T47D (cell line): ENCODE measurements around the gene SRGAP3.

ENCODE experiments used
- DNase-seq, 2 experiments: peaks; one replicate each; pipeline versions ENCODE4 v3.0.0 to v3.0.0-alpha.2; 2011 to 2012; ENCODE audit warnings: low read depth in 1 of 2, low spot score in 1 of 2
- JUND ChIP-seq: IDR thresholded peaks from 2 replicates; pipeline ENCODE4 v1.6.1; 2012; ENCODE audit warnings: low read depth
- in situ Hi-C: cut with HindIII; loops from 2 replicates; pipeline ENCODE4 v1.10.0; 2016; ENCODE audit warnings: low sequenced_read_pairs, low pct_unique_long_range_greater_than_20kb

The SRGAP3 gene

DNA sequence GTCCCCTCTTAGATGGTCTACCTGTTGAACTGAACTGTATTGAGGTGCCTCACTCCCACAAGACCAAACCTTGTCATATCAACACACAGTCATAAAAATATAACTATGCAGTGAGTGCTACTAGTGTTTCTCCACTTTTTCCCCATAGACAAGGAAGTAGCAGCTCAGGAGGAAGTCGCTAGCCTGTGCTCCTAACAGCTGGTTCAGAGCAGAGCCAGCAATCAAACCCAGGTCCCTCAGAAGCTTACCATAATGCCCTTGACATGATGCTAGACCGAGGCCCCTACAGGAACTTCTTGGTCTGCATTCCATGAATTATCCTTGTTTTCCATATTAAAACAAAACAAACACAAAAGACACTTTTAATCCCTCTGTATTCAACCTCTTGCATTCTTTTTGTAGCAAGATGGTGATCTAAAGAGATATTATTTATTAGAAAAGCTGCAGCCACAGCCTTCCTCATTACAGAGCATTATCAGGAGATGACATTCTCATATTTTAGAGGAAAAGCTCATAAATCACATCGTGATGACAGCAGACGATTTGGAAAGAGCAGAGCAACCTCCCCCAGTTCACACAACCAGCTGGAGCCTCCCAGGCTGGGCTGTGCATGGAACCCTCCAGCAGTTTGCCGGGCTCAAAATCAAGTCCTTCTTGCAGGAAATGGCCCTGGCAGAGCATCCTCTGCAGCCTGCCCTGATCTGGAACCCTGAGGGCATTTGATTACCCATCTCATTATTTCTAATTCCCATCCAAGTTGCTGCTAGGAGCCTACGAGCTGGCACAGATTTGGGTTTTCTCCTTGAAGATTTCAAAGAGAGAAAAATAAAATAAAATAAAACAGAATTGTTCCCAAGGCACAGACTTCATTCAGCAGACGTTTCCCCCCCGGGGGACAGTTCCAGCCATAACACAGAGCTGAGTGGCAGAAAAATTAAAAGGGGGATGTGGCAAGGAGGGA, 118.8 kb downstream of the SRGAP3 start:
- TF ChIP-seq JUND: peak; percentile 46
- DNase-seq: peak; percentile 46 to 85
- in situ Hi-C loops: no loop called here

DNA sequence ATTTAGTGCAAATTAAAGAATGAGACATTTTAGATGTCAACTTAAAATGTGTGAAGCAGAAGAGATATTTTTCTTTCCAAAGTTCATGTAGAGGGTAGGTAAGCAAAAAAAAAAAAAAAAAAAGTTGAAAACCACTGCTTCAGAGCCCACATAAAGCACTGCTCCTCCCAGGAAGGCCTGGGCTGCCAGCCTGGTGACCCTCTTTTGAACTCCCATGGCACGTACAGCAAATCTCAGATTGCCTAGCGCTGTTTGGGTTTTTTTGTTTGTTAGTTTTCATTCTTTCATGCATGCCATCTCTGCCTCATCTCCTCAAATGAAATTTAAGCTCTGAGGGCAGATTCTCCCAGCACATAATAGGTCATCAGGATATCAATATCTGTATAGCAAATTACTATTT, 120.1 kb downstream of the SRGAP3 start:
- in situ Hi-C loops: no loop called here
- DNase-seq: peak in 1 of 2 experiments; percentile 22
- TF ChIP-seq JUND: no peak

- no peak for DNase-seq
- in situ Hi-C loops: no loop called here
- TF ChIP-seq JUND: no peak
These were observed 124.0 kb downstream of the SRGAP3 start for GRCh38 chr3:9125278-9125951.

GRCh38 chr3:9124730-9125129, 124.7 kb downstream of the SRGAP3 start:
- DNase-seq: no peak

DNA sequence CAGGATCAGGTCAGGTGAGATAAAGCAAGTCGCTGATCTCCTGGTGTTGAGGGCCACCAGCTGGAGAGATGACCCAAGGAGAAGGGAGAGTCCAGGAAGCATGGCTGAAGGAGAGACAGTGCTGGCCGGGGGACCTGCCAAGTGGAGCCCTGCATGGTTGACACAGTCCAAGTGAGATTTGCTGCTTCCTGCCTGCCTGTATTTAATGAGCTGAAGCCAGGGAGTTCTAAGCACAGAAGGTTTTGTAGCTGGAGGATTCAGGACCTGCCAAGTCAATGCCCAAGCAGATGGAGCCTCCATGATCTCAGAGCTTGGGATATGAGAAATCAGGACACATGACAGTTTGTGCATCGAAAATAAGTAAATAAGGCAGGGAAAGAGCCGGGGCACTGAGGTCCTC, 125.6 kb downstream of the SRGAP3 start:
- in situ Hi-C loops: no loop called here
- DNase-seq: no peak
- no peak for TF ChIP-seq JUND

More at GRCh38 chr3:9124730-9125129, 124.7 kb downstream of the SRGAP3 start:
- no peak for TF ChIP-seq JUND
- in situ Hi-C loops: no loop called here

DNA sequence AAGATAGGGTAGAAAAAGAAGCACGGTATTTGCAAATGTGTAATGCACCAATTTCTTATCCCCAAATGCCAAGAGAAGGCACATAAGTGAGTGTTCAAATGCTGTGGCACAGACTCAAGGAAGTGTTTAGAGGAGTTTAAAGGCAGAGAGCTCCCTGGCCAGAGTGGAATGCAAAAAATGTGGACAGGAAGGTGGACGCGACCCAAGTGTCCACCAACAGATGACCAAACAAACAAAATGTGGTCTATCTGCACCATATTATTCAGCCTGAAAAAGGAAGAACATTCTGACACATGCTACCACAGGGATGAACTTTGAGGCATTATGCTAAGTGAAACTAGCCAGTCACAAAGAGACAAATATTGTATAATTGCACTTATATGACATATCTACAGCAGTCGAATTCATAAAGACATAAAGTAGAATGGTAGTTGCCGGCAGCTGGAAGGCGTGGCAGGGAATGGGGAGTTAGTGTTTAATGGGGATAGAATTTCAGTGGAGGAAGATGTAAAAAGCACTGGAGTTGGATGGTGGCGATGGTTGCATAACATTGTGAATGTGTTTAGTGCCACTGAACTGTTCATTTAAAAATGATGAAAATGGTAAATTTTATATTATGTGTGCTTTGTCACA, 126.6 kb downstream of the SRGAP3 start:
- in situ Hi-C loops: no loop called here
- DNase-seq: peak in 1 of 2 experiments; percentile 94
- no peak for TF ChIP-seq JUND

DNA sequence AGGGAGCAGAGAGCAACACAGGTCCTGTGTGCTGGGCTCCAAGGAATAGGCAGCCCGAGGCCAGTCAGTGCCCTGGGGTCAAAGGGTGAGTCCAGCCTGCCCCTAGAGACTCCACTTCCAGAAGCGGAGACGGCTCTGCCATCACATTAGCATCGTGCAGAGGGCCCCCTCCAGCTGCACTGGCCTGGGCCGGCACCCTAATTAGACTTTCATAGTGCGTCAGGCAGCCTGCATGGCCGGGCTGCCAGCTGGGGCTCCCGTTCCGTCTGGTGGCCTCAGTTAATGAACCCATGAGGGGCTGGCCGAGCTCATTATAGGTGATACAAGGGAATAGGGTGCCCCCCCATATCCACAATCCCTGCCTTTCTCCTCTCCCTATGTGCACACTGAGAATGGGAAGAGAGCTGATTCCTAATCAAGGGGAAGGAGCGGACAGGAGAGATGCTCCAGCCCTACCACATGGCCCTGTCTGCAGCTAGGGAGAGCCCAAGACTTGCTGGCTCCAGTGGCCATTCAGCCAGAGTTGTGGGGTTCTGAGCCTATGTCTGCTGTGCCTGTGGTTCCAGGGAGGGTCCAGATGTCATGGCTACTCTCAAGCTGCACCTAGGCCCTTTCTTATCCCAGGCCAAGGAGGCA, 128.0 kb downstream of the SRGAP3 start:
- no peak for TF ChIP-seq JUND
- DNase-seq: no peak
- in situ Hi-C loops: no loop called here

- no peak for TF ChIP-seq JUND
- no peak for DNase-seq
- in situ Hi-C loops: no loop called here
These were observed 130.1 kb downstream of the SRGAP3 start for GRCh38 chr3:9119331-9119730.

DNA sequence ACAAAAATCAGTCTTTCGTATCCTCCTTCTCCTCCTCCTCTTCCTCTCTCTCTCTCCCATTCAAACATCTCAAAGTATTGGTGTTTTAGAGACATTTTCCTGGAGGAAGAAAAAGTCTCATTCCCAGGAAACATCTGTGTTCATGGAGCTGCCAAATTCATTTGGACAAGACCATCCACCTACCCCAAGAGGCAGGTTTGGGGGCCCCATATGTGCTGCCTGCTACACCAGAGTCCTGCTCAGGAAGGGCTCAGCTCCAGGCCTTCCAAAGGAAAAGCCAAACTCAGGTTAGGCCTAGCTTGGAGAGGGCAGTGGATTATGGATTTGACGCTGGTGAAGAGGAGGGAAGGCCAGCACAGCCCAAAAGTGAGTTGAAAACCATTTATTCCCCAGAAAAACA, 131.2 kb downstream of the SRGAP3 start:
- no peak for TF ChIP-seq JUND
- no peak for DNase-seq
- in situ Hi-C loops: no loop called here

DNA sequence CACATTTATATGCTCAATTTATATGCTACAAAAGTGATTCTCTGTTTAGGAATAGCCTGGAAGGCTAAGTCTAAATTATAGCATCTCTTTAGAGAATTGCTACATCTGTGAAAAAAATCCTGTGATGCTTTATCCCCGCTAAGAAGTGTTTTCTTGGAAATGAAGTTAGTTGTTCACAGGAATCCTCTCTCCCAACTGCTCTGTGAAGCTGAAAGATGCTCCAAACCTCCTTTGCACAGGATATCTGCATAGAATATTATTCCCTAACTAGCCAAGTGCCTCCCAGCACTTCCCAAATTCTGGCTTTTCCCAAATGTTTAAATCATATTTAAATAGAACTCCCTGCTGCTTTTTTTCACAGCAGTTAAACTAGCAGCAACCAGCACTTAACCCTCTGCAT, 132.2 kb downstream of the SRGAP3 start:
- no peak for TF ChIP-seq JUND
- in situ Hi-C loops: no loop called here
- no peak for DNase-seq

DNA sequence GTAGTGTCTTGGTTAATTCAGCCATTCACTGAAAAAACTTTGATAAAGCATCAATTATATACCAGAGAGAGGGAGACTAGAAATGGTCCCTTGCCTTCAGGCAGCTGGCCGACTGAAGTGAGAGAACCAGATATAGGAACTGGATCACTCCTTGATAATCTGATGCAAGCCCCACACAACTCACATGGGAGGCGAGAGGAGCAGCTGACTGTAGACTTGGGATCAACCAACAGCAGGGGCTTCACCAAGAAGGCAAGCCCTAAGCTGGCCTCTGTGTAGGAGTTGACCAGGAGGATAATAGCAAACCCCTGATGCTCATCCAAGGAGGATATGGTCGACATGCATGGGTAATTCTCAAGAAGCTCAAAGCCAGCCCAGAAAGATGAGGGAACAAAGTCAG, 133.1 kb downstream of the SRGAP3 start:
- in situ Hi-C loops: no loop called here
- no peak for TF ChIP-seq JUND
- no peak for DNase-seq

GRCh38 chr3:9115336-9115735, 134.1 kb downstream of the SRGAP3 start:
- in situ Hi-C loops: no loop called here
- DNase-seq: no peak
- no peak for TF ChIP-seq JUND

- in situ Hi-C loops: no loop called here
- no peak for TF ChIP-seq JUND
- DNase-seq: no peak
These were observed 136.4 kb downstream of the SRGAP3 start for GRCh38 chr3:9113040-9113439.
